PC-9 (cell line): ENCODE data around the gene MORN2.

Experiments
- CTCF ChIP-seq: fragments of 200-600 bp; sonication (generic); conservative IDR thresholded peaks from 2 replicates; pipeline ENCODE4 v1.6.1; 2017; ENCODE audit warnings: mixed run types, antibody characterized with exemption, mild to moderate bottlenecking, moderate library complexity
- EZH2 ChIP-seq: fragments of 200-600 bp; sonication (generic); IDR thresholded peaks from 2 replicates; pipeline ENCODE4 v1.8.0; 2017; ENCODE audit warnings: antibody characterized with exemption, low read depth

- TF ChIP-seq EZH2 (no peak), CTCF (no peak)
Measured at GRCh38 chr2:38829971-38830370, 45.8 kb upstream of the MORN2 start.
